Testis (tissue), 3 donors: ENCODE data around the gene PRKCA. TPM values are rescaled to one million over a fixed set of nuclear protein-coding genes. Genes with fewer than 3 reads are reported as not detected.

Experiments
- DNase-seq: peaks from one replicate; pipeline ENCODE4 v3.0.0-alpha.2; 2019
- H3K27ac ChIP-seq, 2 donors: fragments of 200-600 bp; sonication (generic); one replicate each; pipeline ENCODE4 v1.5.1; 2019
- H3K27me3 ChIP-seq: fragments of 200-600 bp; sonication (generic); one replicate; pipeline ENCODE4 v1.5.1; 2019
- H3K36me3 ChIP-seq: fragments of 200-600 bp; sonication (generic); one replicate; pipeline ENCODE4 v1.5.1; 2017; ENCODE audit warnings: low read depth; ENCODE audit errors: missing control alignments
- H3K4me1 ChIP-seq: fragments of 200-600 bp; sonication (generic); one replicate; pipeline ENCODE4 v1.5.1; 2019
- H3K4me3 ChIP-seq, 2 donors: fragments of 200-600 bp; sonication (generic); one replicate each; pipeline ENCODE4 v1.5.1; 2017 to 2019
- H3K9me3 ChIP-seq: fragments of 200-600 bp; sonication (generic); one replicate; pipeline ENCODE4 v1.5.1; 2017
- CTCF ChIP-seq, 3 experiments: fragments of 450-650 bp in 2 of 3; fragments of 200-600 bp in 1 of 3; sonication (generic) in 1 of 3; IDR thresholded peaks; one replicate each; pipeline ENCODE4 v1.5.1; 2016 to 2019; ENCODE audit warnings: antibody characterized with exemption in 3 of 3, mild to moderate bottlenecking in 2 of 3, moderate library complexity in 1 of 3
- POLR2A ChIP-seq: fragments of 450-650 bp; IDR thresholded peaks from one replicate; pipeline ENCODE4 v1.6.1; 2017; ENCODE audit warnings: antibody characterized with exemption, mild to moderate bottlenecking, moderate library complexity
- WGBS, 2 donors: methylation state at CpG; one replicate each; pipeline ENCODE4 v1.1.5; 2018; 5-methylcytosine and 5-hydroxymethylcytosine counted together
- intact Hi-C: fragments of 100-400 bp; cut with DNase I; formaldehyde crosslinking; loops from one replicate; pipeline ENCODE4 v1.15.1; 2023; ENCODE audit warnings: low total_unique reads
- polyA plus RNA-seq: library from polyadenylated mRNA; stranded (reverse); fragments of 350-450 nt; fragmentation: Illumina TruSeq; extraction: RNeasy Lipid Tissue Mini Kit (QIAGEN cat#74804); gene quantifications from one replicate; pipeline ENCODE4 v1.2.3, GENCODE V29; 2014; ENCODE audit warnings: low read depth, low replicate concordance; ENCODE audit not compliant: insufficient read depth
- total RNA-seq, 2 donors: library from RNA; depleted of rRNA; stranded (reverse); fragments of >200 nt; gene quantifications; one replicate each; pipeline ENCODE4 v1.2.3, GENCODE V29; 2016

PRKCA gene
- total and polyA plus RNA-seq, 3 donors from 2014 or later, result 6.8 to 22.9 (median 15.4) TPM

GRCh38 chr17:66715745-66716156, 413.3 kb downstream of the PRKCA start:
- intact Hi-C loops, result loop anchor here (10.0 kb wide), 2 partner anchors 199 to 579 kb away; no protein-coding TSS in a partner anchor
- TF ChIP-seq POLR2A (no peak), CTCF (IDR thresholded peaks at IDR 0.05) (peak; percentile 59 to 79 (median 72))
- Histone ChIP-seq H3K27ac (peak overlapping the region in 1 of 2 donors; percentile 31), H3K4me1 (peaks cover 4% of the 10 kb centered on the region), H3K36me3 (no peaks in the 10 kb centered on the region), H3K27me3 (no peaks in the 10 kb centered on the region), H3K4me3 (no peak overlapping the region), H3K9me3 (no peaks in the 10 kb centered on the region)
- no peak for DNase-seq
- 48 to 57% methylated on average over 3 of the region's 3 CpGs for WGBS, 2 donors

- TF ChIP-seq CTCF (IDR thresholded peaks at IDR 0.05) (no peak), POLR2A (no peak)
- H3K27ac ChIP-seq, result no peak overlapping the region
- 63 to 73% methylated on average over 18 of the region's 18 CpGs for WGBS, 2 donors
- H3K4me3 ChIP-seq, result no peak overlapping the region
- peaks cover 4% of the 10 kb centered on the region for H3K4me1 ChIP-seq
- no peak for DNase-seq
- no peaks in the 10 kb centered on the region for H3K36me3 ChIP-seq
- H3K27me3 ChIP-seq, result no peaks in the 10 kb centered on the region
- intact Hi-C loops, result loop anchor here (10.0 kb wide), 2 partner anchors 198 to 578 kb away; no protein-coding TSS in a partner anchor
- H3K9me3 ChIP-seq, result no peaks in the 10 kb centered on the region
Observed at GRCh38 chr17:66716236-66717026, 414.0 kb downstream of the PRKCA start.

DNA sequence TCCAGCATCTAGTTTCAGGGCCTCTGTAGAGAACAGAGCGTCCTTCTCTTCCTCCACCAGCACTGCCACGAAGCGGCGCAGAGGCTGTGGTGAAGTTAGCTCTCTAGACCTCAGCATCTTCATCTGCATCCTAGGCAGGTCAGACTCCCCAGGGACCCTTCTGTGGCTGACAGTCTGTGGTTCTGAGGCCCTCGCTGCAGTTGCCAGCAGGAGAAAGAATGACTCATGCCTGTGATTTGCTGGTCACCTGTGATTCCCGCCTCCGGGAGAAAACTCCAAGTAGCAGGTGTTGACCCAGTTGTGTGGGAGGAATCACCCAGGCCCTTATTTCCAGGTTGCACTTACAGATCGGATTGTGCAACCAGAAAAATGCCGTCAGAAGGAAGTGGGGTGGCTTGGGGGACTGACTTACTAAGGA, 415.2 kb downstream of the PRKCA start:
- no peaks in the 10 kb centered on the region for H3K27me3 ChIP-seq
- TF ChIP-seq POLR2A (no peak), CTCF (IDR thresholded peaks at IDR 0.05) (no peak)
- intact Hi-C loops, result loop anchor here (10.0 kb wide), 2 partner anchors 197 to 577 kb away; no protein-coding TSS in a partner anchor
- H3K4me3 ChIP-seq, result no peak overlapping the region
- no peaks in the 10 kb centered on the region for H3K36me3 ChIP-seq
- 92 to 93% methylated on average over 8 to 9 of the region's 9 CpGs for WGBS, 2 donors
- peaks cover 4% of the 10 kb centered on the region for H3K4me1 ChIP-seq
- H3K27ac ChIP-seq, result no peak overlapping the region
- H3K9me3 ChIP-seq, result no peaks in the 10 kb centered on the region
- no peak for DNase-seq

DNA sequence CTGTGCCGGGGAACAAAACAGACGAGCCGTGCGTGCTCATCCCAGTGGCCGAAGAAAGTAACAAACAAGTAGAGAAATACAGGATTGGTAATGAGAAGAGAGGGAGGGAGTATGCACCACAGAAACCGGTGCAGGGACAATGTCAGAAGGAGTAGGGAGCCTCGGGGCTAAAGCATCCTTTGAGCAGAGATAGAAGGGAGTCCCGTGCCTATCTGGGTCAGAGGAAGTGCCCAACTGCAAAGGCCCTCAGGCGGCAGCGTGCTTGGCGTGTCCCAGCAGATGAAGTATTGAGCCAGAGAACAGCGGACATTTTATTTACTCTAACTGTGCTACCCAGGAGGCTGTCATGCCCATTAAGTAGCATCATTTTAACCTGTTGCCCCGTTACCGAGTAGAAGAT, 417.6 kb downstream of the PRKCA start:
- no peak for DNase-seq
- WGBS, 2 donors, result 93 to 96% methylated on average over 14 of the region's 14 CpGs

More for the DNA sequence above, 417.6 kb downstream of the PRKCA start:
- Histone ChIP-seq H3K4me1 (peaks cover 9% of the 10 kb centered on the region), H3K27ac (no peak overlapping the region), H3K4me3 (no peak overlapping the region), H3K27me3 (no peaks in the 10 kb centered on the region), H3K36me3 (no peaks in the 10 kb centered on the region), H3K9me3 (no peaks in the 10 kb centered on the region)
- intact Hi-C loops, result no loop called here
- TF ChIP-seq POLR2A (no peak), CTCF (IDR thresholded peaks at IDR 0.05) (no peak)
